ENCODE results near the gene RBPJ. TPM values are rescaled to one million over a fixed set of nuclear protein-coding genes. Genes with fewer than 3 reads are reported as not detected.

Gene RBPJ
- total RNA-seq, 1 experiment from 2014 or later = 53.8 TPM

DNA sequence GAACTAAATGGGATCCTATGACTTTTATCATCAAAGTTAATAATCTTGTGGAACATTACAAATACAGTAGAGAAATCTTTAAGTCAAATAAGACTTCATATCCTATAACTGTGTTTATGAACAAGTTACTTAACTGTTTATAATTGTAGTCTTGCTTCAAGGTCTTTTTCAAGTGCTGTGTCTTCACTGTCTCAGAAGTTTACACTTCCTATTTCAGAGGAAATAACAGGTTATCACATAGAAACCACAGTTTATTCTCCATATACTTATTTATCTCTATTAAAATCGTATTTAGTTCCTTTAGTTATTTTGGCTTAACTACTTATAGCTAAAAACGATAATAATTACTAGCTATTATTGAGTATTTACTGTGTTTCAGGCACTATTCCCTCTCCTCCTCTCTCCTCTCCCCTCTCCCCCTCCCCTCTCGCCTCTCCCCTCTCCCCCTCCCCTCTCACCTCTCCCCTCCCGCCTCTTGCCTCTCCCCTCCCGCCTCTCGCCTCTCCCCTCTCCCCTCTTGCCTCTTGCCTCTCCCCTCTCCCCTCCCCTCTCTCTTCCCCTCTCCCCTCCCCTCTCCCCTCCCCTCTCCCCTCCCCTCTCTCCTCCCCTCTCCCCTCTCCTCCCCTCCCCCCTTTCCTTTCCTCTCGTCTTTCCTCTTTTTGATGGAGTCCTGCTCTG, 63.7 kb downstream of the RBPJ start:
- POLR2A ChIA-PET (ENCODE audit: unreplicated experiment) = no interaction called here
- no peaks in the 10 kb centered on the region for H3K4me1 ChIP-seq (replicated peaks; ENCODE audit: insufficient read depth)

GRCh38 chr4:26385690-26386089, 64.9 kb downstream of the RBPJ start:
- Histone ChIP-seq H3K9me3 (ENCODE audit: insufficient read depth, low read depth) (no peaks in the 10 kb centered on the region), H3F3A (ENCODE audit: insufficient read depth, low read depth) (no peaks in the 10 kb centered on the region), H3K27me3 (ENCODE audit: insufficient read depth, low read depth) (no peaks in the 10 kb centered on the region), H3K4me2 (no peak overlapping the region), H3K4me3 (no peak overlapping the region), H3K27ac (no peak overlapping the region), H3K4me1 (replicated peaks; ENCODE audit: insufficient read depth) (no peaks in the 10 kb centered on the region), H2AFZ (no peak overlapping the region), H3K79me2 (ENCODE audit: low read depth) (peaks cover 8% of the 10 kb centered on the region), H3K9me2 (ENCODE audit: insufficient read depth) (no peaks in the 10 kb centered on the region), H4K20me1 (ENCODE audit: insufficient read depth) (no peaks in the 10 kb centered on the region), H3K36me3 (ENCODE audit: low read depth) (no peaks in the 10 kb centered on the region)
- BruUV-seq (replicated peaks) = no TSS peak
- ChIA-PET POLR2A (ENCODE audit: unreplicated experiment) (interaction anchor here (0.6 kb wide), 1 partner anchor 19 kb away, joined by 7 read pairs; no protein-coding TSS in a partner anchor), CTCF (interaction anchor here (0.6 kb wide), 1 partner anchor 23 kb away, joined by 6 read pairs; no protein-coding TSS in a partner anchor)
- intact Hi-C loops (cut with micrococcal nuclease; ENCODE audit: unreplicated experiment) = loop anchor here (5.0 kb wide), 1 partner anchor 43 kb away; no protein-coding TSS in a partner anchor
- no peak for TF ChIP-seq CTCF (conservative IDR thresholded peaks at IDR 0.05)
- TF ChIP-seq EZH2 (IDR thresholded peaks at IDR 0.05; ENCODE audit: low read depth) = no peak
- no peak for DNase-seq

More for the DNA sequence above, 63.7 kb downstream of the RBPJ start:
- BruUV-seq (replicated peaks) = no TSS peak
- H3K27ac ChIP-seq = no peak overlapping the region
- intact Hi-C loops (cut with micrococcal nuclease; ENCODE audit: unreplicated experiment) = loop anchor here (5.0 kb wide), 1 partner anchor 42 kb away; no protein-coding TSS in a partner anchor
- no peak for DNase-seq
- TF ChIP-seq EZH2 (IDR thresholded peaks at IDR 0.05; ENCODE audit: low read depth) (no peak), CTCF (conservative IDR thresholded peaks at IDR 0.05) (no peak)
- no peaks in the 10 kb centered on the region for H3K9me3 ChIP-seq (ENCODE audit: insufficient read depth, low read depth)
- no peaks in the 10 kb centered on the region for H3F3A ChIP-seq (ENCODE audit: insufficient read depth, low read depth)
- H3K27me3 ChIP-seq (ENCODE audit: insufficient read depth, low read depth) = no peaks in the 10 kb centered on the region
- H2AFZ ChIP-seq = no peak overlapping the region
- H4K20me1 ChIP-seq (ENCODE audit: insufficient read depth) = no peaks in the 10 kb centered on the region
- H3K36me3 ChIP-seq (ENCODE audit: low read depth) = no peaks in the 10 kb centered on the region
- H3K4me3 ChIP-seq = no peak overlapping the region
- CTCF ChIA-PET = no interaction called here
- H3K79me2 ChIP-seq (ENCODE audit: low read depth) = peaks cover 17% of the 10 kb centered on the region
- H3K4me2 ChIP-seq = no peak overlapping the region
- H3K9me2 ChIP-seq (ENCODE audit: insufficient read depth) = no peaks in the 10 kb centered on the region

GRCh38 chr4:26386386-26386785, 65.6 kb downstream of the RBPJ start:
- Histone ChIP-seq H3K36me3 (ENCODE audit: low read depth) (no peaks in the 10 kb centered on the region), H4K20me1 (ENCODE audit: insufficient read depth) (no peaks in the 10 kb centered on the region), H3K4me2 (no peak overlapping the region), H3F3A (ENCODE audit: insufficient read depth, low read depth) (no peaks in the 10 kb centered on the region), H3K27me3 (ENCODE audit: insufficient read depth, low read depth) (no peaks in the 10 kb centered on the region), H3K9me3 (ENCODE audit: insufficient read depth, low read depth) (no peaks in the 10 kb centered on the region), H3K27ac (no peak overlapping the region), H2AFZ (no peak overlapping the region), H3K4me3 (no peak overlapping the region), H3K4me1 (replicated peaks; ENCODE audit: insufficient read depth) (no peaks in the 10 kb centered on the region), H3K79me2 (ENCODE audit: low read depth) (peaks cover 2% of the 10 kb centered on the region; the same call in 1 of the 2 replicates), H3K9me2 (ENCODE audit: insufficient read depth) (no peaks in the 10 kb centered on the region)
- BruUV-seq (replicated peaks) = no TSS peak
- intact Hi-C loops (cut with micrococcal nuclease; ENCODE audit: unreplicated experiment) = loop anchor here (5.0 kb wide), 1 partner anchor 44 kb away; no protein-coding TSS in a partner anchor
- ChIA-PET CTCF (interaction anchor here (0.6 to 0.7 kb wide), 3 partner anchors 21 to 54 kb away, joined by 3 to 16 read pairs (median 6); no protein-coding TSS in a partner anchor), POLR2A (ENCODE audit: unreplicated experiment) (interaction anchor here (0.6 kb wide), 1 partner anchor 20 kb away, joined by 7 read pairs; no protein-coding TSS in a partner anchor)
- DNase-seq = no peak
- TF ChIP-seq EZH2 (IDR thresholded peaks at IDR 0.05; ENCODE audit: low read depth) (no peak), CTCF (conservative IDR thresholded peaks at IDR 0.05) (no peak)
